ENCODE measurements around the gene ATP5PD. TPM values are rescaled to one million over a fixed set of nuclear protein-coding genes. Genes with fewer than 3 reads are reported as not detected.

ATP5PD gene
- total and polyA plus RNA-seq, 7 donors, result 303 to 726 (median 480) TPM

- H3K36me3 ChIP-seq, result no peaks in the 10 kb centered on the region
- no peak for DNase-seq
- H3K9me3 ChIP-seq, result no peaks in the 10 kb centered on the region
- intact Hi-C loops (cut with DNase I), result no loop called here
- 86 to 89% methylated on average over 13 of the region's 13 CpGs for WGBS, 2 donors
- H3K4me1 ChIP-seq, result peaks cover 0 to 19% (median 16%) of the 10 kb centered on the region in 4 donors
- no peak overlapping the region for H3K27ac ChIP-seq
- no peaks in the 10 kb centered on the region for H3K27me3 ChIP-seq
- TF ChIP-seq POLR2A (IDR thresholded peaks at IDR 0.05), result no peak
- no peak for TF ChIP-seq POLR2AphosphoS5 (IDR thresholded peaks at IDR 0.05)
- no peak for TF ChIP-seq EP300 (IDR thresholded peaks at IDR 0.05)
- TF ChIP-seq, protein P1, sequence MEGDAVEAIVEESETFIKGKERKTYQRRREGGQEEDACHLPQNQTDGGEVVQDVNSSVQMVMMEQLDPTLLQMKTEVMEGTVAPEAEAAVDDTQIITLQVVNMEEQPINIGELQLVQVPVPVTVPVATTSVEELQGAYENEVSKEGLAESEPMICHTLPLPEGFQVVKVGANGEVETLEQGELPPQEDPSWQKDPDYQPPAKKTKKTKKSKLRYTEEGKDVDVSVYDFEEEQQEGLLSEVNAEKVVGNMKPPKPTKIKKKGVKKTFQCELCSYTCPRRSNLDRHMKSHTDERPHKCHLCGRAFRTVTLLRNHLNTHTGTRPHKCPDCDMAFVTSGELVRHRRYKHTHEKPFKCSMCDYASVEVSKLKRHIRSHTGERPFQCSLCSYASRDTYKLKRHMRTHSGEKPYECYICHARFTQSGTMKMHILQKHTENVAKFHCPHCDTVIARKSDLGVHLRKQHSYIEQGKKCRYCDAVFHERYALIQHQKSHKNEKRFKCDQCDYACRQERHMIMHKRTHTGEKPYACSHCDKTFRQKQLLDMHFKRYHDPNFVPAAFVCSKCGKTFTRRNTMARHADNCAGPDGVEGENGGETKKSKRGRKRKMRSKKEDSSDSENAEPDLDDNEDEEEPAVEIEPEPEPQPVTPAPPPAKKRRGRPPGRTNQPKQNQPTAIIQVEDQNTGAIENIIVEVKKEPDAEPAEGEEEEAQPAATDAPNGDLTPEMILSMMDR (IDR thresholded peaks at IDR 0.05), result no peak
- H3K4me3 ChIP-seq, result no peak overlapping the region
Observed at GRCh38 chr17:75081611-75082540, 35.1 kb upstream of the ATP5PD start.

GRCh38 chr17:75079023-75079373, 32.2 kb upstream of the ATP5PD start:
- intact Hi-C loops (cut with DNase I), result no loop called here
- Histone ChIP-seq H3K4me1 (peaks cover 0 to 29% (median 26%) of the 10 kb centered on the region in 4 donors), H3K27me3 (no peaks in the 10 kb centered on the region), H3K4me3 (no peak overlapping the region), H3K27ac (peak overlapping the region in 1 of 4 donors; percentile 82), H3K36me3 (no peaks in the 10 kb centered on the region), H3K9me3 (no peaks in the 10 kb centered on the region)
- TF ChIP-seq POLR2A (IDR thresholded peaks at IDR 0.05) (no peak), EP300 (IDR thresholded peaks at IDR 0.05) (no peak), POLR2AphosphoS5 (IDR thresholded peaks at IDR 0.05) (no peak)
- TF ChIP-seq, protein P1 (IDR thresholded peaks at IDR 0.05), result no peak
- no peak for DNase-seq
- WGBS, 2 donors, result 71 to 76% methylated on average over 8 of the region's 8 CpGs

GRCh38 chr17:75078284-75079022, 31.7 kb upstream of the ATP5PD start:
- Histone ChIP-seq H3K27ac (peak overlapping the region; percentile 71 to 88 (median 83)), H3K4me3 (no peak overlapping the region), H3K4me1 (peaks cover 0 to 32% (median 32%) of the 10 kb centered on the region in 4 donors), H3K27me3 (no peaks in the 10 kb centered on the region), H3K9me3 (no peaks in the 10 kb centered on the region), H3K36me3 (no peaks in the 10 kb centered on the region)
- intact Hi-C loops (cut with DNase I), result no loop called here
- WGBS, 2 donors, result 34 to 63% methylated on average over 17 of the region's 17 CpGs
- DNase-seq, result no peak
- TF ChIP-seq POLR2AphosphoS5 (IDR thresholded peaks at IDR 0.05) (no peak), EP300 (IDR thresholded peaks at IDR 0.05) (no peak), POLR2A (IDR thresholded peaks at IDR 0.05) (no peak)
- TF ChIP-seq, protein P1 (IDR thresholded peaks at IDR 0.05), result no peak

DNA sequence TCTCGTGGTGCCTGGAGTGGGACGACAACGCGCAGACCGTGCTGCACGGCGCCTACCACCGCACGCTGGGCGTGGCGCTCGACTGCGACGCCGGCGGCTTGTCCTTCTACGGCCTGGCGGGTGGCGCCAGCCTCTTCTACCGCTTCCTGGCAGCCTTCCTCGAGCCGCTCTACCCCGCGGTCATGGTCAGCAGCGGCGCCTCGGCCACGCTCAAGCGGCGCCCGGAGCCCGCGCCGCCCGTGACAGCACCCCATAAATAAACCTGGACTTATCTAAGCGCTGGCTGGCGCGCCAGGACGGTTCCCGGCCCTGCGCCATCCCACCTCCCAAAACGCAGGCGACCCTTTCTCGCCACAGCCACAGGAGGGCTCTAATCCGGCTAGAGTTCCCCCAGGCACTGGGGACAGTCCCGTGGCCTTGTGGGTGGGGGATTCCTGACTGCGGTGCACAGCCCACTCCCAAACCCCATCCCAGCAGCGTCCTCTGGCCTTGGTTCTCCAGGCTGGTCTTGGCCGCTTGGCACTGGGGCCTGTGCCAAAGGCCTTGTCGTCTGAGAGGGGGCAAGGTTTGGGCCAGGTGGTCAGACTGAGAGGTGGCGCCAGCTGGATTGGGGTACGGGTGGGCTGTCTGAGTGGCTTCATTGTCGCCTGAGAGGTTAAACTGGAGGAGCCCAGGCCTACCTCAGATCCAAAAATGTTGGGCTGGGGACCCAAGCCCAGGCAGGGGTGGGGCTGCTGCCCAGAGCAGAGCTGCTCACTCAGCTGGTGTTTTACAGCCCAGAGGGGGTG, 30.9 kb upstream of the ATP5PD start:
- DNase-seq, result peak; percentile 89
- Histone ChIP-seq H3K27me3 (no peaks in the 10 kb centered on the region), H3K36me3 (no peaks in the 10 kb centered on the region), H3K9me3 (no peaks in the 10 kb centered on the region), H3K27ac (peak overlapping the region; percentile 71 to 88 (median 83)), H3K4me1 (peaks cover 0 to 36% (median 36%) of the 10 kb centered on the region in 4 donors), H3K4me3 (peak overlapping the region; percentile 21 to 55 (median 44))
- 7% methylated on average over 53 of the region's 53 CpGs for WGBS, 2 donors
- no peak for TF ChIP-seq EP300 (IDR thresholded peaks at IDR 0.05)
- TF ChIP-seq POLR2AphosphoS5 (IDR thresholded peaks at IDR 0.05), result peak in 3 of 4 donors; percentile 32 to 57 (median 57)
- TF ChIP-seq, protein P1 (IDR thresholded peaks at IDR 0.05), result peak in 2 of 4 experiments; percentile 4 to 12
- no peak for TF ChIP-seq POLR2A (IDR thresholded peaks at IDR 0.05)
- intact Hi-C loops (cut with DNase I), result no loop called here

Data from sigmoid colon (tissue), 7 donors.